ENCODE measurements around the gene SMC1B.
"Not testable (repeated sequence)": the region's sequence is repeated elsewhere in the genome, so short reads cannot be mapped to it uniquely, and the experiment has no call there.

SMC1B gene

GRCh38 chr22:45451972-45452371 lies 38.6 kb upstream of the SMC1B start:
- TF ChIP-seq CTCF (IDR thresholded peaks at IDR 0.05) (no peak), ZFX (IDR thresholded peaks at IDR 0.05; ENCODE audit: borderline replicate concordance) (no peak)
- H3K27ac ChIP-seq: no peak overlapping the region

DNA sequence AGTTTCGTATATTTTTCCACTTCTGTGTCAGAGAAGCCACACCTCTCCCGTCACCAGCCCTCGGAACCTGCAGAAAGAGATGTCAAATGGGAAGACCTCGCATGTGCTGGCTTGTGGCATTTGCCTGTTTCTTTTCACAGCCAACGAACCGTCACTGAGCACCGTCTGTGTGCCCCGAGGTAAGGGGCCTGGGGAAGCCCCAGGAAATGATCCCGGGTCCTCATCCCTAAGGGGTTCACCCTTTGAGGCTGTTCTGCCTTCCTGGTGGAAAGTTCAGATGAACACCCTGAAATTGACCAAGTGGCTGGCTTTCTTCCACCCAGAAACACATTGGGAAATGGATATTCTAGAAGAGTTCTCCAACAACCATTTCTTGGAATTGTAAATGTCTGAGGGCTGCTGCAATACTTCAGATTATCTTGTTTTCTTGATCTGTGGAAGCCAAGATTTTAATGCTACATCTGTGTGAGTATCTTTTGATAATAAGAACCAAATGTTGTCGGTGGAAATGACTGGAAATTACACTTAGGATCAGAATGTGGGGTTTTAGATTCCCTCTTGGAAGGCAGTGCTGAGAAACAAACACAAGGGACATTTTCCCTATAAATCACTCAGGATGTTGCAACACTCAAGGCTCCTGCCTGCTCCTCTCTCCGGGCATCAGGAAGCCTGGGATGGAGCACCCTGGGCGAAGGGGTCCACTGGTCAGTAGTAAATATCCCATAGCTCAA lies 37.7 kb upstream of the SMC1B start:
- TF ChIP-seq CTCF (IDR thresholded peaks at IDR 0.05) (no peak), ZFX (IDR thresholded peaks at IDR 0.05; ENCODE audit: borderline replicate concordance) (no peak)
- no peak overlapping the region for H3K27ac ChIP-seq

DNA sequence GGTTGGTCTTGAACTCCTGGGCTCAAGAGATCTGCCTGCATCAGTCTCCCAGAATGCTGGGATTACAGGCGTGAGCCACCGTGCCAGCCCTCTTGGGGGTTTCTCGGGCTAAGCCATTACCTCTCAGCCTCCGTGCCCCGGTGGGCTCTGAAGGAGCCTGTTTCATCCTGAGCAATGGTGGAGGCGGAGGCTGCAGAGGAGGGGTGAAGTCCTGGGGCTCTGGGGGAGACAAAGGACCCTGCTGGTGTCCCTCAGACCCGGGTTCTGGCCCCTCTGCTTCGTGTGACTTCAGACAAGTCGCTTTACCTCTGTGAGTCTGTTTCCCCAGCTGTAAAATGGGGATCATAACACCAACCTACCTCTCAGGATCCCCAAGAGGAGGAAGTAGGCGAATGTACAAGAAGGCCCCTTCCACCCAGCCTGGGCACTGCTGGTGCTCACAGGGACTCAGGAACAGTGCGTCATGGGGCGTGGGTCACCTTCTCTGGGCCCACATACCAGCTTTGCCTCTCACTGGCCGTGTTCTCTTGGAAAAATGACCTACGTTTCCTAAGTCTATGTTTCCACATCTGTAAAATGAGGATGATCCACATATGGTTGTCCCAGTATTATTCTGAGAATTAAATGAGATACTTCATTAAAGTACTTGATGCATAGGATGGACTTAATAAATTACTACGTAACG lies 36.8 kb upstream of the SMC1B start:
- H3K27ac ChIP-seq: no peak overlapping the region
- no peak for TF ChIP-seq ZFX (IDR thresholded peaks at IDR 0.05; ENCODE audit: borderline replicate concordance)
- no peak for TF ChIP-seq CTCF (IDR thresholded peaks at IDR 0.05)

DNA sequence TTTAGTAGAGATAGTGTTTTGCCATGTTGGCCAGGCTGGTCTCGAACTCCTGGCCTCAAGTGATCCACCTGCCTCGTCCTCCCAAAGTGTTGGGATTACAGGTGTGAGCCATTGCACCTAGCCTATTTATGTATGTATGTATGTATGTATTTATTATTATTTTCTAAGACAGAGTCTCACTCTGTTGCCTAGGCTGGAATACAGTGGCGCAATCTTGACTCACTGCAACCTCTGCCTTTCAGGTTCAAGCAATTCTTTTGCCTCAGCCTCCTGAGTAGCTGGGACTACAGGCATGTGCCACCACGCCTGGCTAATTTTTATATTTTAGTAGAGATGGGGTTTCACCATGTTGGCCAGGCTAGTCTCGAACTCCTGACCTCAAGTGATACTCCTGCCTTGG lies 36.0 kb upstream of the SMC1B start:
- H3K27ac ChIP-seq: not testable (repeated sequence)

- TF ChIP-seq CTCF (IDR thresholded peaks at IDR 0.05) (no peak), ZFX (IDR thresholded peaks at IDR 0.05; ENCODE audit: borderline replicate concordance) (no peak)
- no peak overlapping the region for H3K27ac ChIP-seq
These were observed 35.0 kb upstream of the SMC1B start for GRCh38 chr22:45448431-45448830.

DNA sequence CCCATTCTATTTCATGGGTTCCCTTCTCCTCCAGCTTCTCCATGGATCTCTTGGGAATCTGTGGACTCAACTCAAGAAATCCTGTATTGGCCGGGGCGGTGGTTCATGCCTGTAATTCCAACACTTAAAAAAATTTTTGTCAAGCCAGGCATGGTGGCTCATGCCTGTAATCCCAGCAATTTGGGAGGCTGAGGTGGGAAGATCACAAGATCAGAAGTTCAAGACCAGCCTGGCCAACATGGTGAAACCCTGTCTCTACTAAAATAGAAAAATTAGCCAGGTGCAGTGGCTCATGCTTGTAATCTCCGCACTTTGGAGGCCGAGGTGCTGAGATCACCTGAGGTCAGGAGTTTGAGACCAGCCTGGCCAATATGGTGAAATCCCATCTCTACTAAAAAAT lies 34.2 kb upstream of the SMC1B start:
- not testable (repeated sequence) for H3K27ac ChIP-seq

DNA sequence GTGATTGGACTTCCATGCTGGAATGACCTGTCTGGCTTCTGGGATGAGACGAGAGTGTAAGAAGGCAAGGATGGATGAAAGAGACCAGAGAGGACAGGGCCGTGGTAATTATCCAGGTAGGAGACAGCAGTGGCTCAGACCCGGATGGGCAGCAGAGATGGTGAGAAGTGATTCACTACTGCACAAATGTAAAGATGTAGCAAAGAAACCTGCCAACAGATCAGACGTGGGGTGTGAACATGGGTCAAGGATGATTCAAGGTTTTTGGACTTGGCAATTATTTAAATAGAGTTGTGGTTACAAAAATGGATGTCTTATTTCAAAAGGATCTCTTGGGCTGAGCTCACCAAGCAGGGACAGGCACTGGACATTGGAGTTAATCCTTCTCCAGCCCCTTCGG lies 32.8 kb upstream of the SMC1B start:
- TF ChIP-seq CTCF (IDR thresholded peaks at IDR 0.05): no peak
- TF ChIP-seq ZFX (IDR thresholded peaks at IDR 0.05; ENCODE audit: borderline replicate concordance): no peak
- H3K27ac ChIP-seq: no peak overlapping the region

GRCh38 chr22:45445031-45445710 lies 31.8 kb upstream of the SMC1B start:
- no peak overlapping the region for H3K27ac ChIP-seq
- TF ChIP-seq ZFX (IDR thresholded peaks at IDR 0.05; ENCODE audit: borderline replicate concordance) (no peak), CTCF (IDR thresholded peaks at IDR 0.05) (no peak)

All from 22Rv1 (cell line).